ENCODE measurements around the gene ATP5F1E.

ATP5F1E gene

DNA sequence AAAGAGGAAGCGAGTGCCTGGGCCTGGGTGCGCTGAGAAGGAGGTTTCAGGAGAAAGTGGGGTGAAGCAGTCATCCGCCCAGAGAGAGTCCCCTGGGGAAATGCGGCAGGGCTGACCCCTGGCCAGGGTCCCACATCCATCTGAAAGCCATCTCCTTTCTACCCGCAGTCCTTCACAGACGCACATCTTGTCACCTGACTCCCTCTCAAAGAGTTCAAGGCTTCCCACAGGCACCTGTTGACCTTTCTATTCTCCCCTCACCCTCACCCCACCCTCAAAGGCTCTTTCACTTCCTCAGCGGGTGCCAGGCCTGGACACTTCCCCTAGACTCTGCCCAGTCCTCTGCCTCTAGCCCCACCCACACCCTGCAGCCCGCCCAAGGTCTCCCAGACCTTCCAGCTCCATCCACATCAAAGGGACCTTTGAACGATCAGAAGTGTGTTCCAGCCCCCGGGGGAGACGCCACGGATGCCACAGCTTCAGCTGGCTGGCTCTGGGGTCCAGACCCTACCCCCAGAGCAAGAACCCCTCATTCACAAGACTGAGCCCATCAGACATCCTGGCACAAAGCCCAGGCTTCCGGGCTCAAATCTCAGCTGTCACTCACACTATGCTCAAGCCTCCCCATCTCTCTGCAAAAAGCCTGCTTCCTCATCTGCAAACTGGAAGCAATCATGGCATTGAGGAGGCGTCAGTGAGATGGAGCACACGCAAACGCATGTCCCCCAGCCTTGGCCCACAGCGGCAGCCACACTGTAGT is 27.2 kb downstream of the ATP5F1E start:
- peak; percentile 95 for DNase-seq

- DNase-seq = no peak
Measured at GRCh38 chr20:59004493-59004762, 27.7 kb downstream of the ATP5F1E start.

DNA sequence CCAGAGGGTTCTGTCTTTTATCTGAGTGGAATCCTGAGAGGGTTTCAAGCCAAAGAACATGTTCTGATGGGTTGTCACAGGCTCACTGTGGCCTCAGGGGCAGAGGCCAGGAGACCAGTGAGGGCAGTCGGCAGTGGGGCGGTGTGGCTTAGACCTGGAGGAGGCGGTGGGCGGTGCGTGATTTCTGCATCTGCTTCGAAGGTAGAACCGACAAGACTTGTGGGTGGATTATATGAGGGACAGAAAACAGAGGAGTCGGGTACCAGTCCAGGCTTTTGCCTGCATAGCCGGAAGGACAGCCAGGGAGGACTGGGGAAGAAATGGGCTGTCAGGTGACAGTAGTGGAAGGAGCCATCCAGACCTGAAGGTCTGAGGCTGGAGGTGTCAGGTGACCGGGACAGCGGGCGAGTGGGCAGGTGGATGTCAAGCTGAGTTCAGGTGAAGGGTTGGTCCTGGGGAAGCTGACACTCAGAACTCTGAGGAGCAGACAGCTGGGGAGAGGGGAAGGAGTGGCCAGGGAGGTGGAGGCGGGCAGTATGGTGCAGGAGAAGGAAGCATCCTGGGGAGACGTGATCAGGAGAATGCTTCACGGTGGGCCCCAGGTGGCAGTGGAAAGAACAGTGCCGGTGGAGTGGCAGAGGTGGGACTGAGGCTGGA is 28.2 kb downstream of the ATP5F1E start:
- DNase-seq = no peak

DNA sequence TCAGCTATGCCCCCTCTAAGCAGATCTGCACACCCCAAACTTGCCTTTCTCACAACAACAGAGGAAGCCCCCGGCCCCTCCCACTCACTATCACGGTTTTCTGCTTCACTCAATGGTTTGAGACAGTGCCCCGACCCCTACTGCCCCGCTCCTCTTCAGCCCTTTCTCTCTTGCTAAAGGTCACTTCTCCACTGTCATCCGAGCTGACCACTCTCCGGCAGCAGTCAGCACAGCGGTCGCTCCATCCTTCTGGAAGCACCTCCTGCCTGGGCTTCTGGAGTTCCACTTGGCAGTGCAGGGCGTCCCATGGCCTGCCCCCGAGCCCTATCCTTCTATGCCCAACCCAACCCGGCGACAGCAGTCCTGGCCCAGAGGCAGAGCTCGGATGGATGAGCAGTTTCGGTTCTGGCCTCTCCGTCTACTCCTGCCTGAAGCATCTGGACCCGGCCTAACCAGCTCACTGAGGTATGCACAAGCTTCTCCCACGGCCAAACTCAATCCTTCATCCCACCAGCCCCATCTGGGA is 29.2 kb downstream of the ATP5F1E start:
- no peak for DNase-seq

DNA sequence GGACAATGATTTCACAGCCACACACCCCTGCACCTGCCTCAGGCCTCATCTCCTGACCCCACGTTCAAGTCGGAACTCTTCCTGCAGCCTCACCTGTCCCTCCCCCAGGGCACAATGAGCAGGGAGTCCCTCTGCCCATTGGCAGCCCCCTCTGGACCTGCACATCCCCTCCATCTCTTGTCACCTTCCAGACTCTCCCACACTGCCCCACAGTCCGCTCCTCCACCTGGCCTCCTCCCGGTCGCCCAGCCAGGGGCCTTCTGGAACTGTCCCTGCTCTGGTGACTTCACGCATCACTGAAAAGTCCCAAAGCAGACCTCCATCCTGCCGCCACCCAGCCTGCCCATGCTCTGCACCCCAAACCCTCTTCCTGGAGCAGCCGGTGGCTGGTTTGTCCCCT is 29.7 kb downstream of the ATP5F1E start:
- DNase-seq = no peak

GRCh38 chr20:59001449-59002171 is 30.5 kb downstream of the ATP5F1E start:
- no peak for DNase-seq

DNA sequence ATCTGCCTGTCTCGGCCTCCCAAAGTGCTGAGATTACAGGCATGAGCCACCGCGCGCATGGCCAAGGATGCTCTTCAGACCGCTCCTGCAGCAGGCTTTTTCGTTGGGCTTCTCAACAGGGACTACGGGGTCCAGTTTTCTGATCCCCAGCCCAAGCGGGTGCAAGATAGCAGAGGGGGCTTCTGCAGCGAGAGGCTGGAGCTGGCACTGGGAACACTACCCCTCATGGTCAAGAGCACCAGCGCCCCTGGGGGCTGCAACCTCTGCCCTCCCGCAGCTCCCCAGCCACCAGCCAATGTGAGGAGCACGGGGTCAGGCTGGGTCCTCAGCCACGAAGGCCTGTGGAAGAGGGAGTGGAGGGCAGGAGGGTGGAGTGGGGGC is 31.1 kb downstream of the ATP5F1E start:
- DNase-seq = no peak

- no peak for DNase-seq
Measured at GRCh38 chr20:59000326-59000725, 31.8 kb downstream of the ATP5F1E start.

- DNase-seq = no peak
Measured at GRCh38 chr20:58998656-58999055, 33.5 kb downstream of the ATP5F1E start.

DNA sequence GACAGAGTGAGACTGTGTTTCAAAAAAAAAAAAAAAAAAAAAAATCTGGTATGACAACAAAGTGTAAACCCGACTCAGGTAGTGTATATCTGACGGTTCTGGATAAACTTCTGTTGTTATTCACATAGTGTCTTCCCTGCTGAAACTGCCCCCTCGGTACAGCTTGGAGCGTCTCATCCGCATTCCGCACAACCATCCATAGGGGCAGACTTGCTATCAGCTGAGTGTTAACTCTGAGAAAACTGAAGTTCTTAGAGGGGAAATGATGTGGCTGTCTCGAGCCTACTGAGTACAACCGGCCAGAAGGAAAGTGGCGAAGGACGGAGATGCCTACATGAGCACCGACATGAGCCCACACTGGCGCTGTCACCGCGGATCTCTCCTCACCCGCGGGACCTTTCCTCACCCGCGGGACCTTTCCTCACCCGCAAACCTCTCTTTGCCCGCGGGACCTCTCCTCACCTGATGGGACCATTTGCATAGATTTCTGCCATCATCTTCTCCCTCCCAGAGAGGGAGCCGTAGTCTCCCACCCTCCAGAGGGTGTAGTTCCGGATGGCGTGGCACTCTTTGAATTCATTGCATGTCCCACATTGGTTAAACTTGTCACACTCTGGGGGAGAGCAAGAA is 34.9 kb downstream of the ATP5F1E start:
- DNase-seq = no peak

GRCh38 chr20:58996226-58996611 is 35.9 kb downstream of the ATP5F1E start:
- no peak for DNase-seq

- no peak for DNase-seq
Measured at GRCh38 chr20:58995461-58996225, 36.5 kb downstream of the ATP5F1E start.

- DNase-seq = peak; percentile 32
Measured at GRCh38 chr20:58994390-58995159, 37.6 kb downstream of the ATP5F1E start.

DNA sequence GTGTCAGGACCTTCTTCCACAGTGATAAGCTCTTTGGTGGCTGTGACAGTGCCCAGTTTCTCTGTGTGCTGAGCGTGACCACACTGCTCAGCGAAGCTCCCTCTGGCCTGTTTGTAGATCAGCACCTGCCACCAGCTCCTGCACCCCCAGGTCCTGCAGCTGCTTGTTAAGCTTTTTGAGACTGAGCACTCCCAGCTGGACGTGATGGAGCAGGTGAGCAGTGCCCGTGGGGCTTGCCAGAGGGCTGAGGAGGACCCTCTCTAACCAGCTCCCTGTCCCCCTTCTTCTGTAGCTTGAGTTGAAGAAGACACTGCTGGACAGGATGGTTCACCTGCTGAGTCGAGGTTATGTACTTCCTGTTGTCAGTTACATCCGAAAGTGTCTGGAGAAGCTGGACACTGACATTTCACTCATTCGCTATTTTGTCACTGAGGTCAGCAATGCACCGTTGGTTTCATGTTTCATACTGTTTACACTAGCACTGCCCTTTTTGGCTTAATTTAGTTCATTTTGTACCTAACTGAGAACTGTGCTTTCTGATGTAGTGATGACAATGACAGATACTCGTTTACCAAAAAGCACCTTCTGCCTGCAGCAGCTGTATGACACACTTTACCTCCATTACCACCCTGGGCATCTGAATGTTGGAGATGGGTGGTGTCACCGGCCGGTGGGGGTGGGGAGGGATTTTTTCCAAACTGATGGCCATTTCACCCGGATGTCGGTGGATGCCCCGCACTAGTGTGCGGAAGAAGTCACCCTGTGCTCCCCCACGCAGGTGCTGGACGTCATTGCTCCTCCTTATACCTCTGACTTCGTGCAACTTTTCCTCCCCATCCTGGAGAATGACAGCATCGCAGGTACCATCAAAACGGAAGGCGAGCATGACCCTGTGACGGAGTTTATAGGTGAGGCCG is 38.5 kb downstream of the ATP5F1E start:
- DNase-seq = no peak

DNA sequence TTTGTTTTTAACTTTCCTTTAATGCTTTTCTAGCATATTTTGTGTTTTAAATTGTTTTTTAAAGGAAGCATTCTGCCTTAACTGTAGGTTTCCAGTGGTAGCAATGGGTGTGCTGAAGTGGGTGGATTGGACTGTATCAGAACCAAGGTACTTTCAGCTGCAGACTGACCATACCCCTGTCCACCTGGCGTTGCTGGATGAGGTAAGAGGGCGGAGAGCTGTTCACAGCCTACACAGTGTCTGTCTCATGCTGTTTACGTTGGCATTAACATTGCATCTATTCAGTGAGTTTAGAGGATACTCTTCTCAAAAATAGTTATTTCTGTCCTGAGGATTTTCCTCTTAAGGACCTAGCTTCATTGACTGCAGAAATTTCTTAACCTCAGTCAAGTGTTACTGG is 39.2 kb downstream of the ATP5F1E start:
- DNase-seq = no peak

GRCh38 chr20:58991715-58992114 is 40.4 kb downstream of the ATP5F1E start:
- no peak for DNase-seq

DNA sequence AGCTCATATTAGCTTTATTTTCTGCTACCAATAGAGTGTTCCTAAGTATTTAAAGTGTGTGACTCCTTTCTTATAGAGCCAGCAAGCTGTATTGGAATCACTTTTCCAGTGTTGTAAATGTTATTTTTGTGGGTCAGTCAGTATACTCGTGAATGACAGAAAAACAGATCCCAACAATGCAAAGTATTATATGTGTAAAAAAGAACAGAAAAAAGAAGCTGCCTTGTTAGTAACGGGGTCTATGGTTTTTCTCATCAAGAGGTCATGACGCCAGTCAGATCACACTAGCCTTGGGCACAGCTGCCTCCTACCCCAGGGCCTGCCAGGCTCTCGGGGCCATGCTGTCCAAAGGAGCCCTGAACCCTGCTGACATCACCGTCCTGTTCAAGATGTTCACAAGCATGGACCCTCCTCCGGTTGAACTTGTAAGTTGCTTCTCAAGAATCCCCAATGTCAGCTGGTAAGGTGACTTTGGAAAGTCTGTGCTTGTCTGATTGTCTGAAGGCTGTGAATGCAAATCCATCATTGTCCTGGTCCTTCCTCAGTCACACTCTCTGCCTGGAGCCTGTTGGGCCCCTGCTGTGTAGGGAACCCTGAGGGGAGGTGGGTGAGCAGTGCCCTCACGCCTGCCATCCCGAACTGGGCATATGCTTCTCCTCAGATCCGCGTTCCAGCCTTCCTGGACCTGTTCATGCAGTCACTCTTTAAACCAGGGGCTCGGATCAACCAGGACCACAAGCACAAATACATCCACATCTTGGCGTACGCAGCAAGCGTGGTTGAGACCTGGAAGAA is 41.3 kb downstream of the ATP5F1E start:
- no peak for DNase-seq

DNA sequence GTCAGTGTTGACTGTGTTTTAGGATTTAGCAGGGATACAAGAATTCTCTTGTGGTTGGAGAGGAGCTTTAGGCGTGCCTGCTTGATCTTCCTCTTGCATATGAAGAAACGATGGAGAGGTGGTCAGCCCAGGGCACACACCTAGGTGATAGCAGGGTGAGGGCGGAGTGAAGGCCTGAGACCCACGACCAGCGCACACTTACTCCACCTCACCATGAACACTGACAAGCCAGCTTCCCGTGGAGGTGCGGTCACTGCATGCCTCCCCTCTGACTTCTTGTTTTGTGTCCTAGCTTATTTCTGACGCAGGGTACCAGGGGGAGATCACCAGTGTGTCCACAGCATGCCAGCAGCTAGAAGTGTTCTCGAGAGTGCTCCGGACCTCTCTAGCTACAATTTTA is 42.9 kb downstream of the ATP5F1E start:
- no peak for DNase-seq

DNA sequence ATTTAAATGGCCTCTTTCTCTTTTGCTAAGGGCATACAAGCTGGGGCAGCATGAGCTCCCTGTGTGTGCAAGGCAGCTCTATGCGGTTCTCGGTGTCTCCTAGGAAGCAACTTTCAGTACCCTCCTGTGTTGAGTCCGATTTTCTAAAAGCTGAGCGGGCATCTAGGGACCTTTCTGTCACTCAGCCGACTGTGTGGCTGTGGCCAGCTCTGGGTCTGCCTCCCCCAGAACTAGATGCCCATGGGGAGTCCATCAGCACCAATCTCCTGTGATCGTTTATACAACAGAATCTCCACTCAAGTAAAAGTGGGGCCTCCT is 43.6 kb downstream of the ATP5F1E start:
- no peak for DNase-seq
